HG03039 (cell line): ENCODE data around the gene SERPINE2.
A peak's percentile ranks its signal among the peaks of the same experiment; 100 is the strongest.
"Not testable (repeated sequence)": the region's sequence is repeated elsewhere in the genome, so short reads cannot be mapped to it uniquely, and the experiment has no call there.

Experiments used
- ATAC-seq: cut with Tn5 transposase; IDR thresholded peaks from one replicate; pipeline ENCODE4 v1.9.1; 2021; ENCODE audit warnings: mild to moderate bottlenecking, moderate library complexity; ENCODE audit not compliant: unreplicated experiment

The SERPINE2 gene

DNA sequence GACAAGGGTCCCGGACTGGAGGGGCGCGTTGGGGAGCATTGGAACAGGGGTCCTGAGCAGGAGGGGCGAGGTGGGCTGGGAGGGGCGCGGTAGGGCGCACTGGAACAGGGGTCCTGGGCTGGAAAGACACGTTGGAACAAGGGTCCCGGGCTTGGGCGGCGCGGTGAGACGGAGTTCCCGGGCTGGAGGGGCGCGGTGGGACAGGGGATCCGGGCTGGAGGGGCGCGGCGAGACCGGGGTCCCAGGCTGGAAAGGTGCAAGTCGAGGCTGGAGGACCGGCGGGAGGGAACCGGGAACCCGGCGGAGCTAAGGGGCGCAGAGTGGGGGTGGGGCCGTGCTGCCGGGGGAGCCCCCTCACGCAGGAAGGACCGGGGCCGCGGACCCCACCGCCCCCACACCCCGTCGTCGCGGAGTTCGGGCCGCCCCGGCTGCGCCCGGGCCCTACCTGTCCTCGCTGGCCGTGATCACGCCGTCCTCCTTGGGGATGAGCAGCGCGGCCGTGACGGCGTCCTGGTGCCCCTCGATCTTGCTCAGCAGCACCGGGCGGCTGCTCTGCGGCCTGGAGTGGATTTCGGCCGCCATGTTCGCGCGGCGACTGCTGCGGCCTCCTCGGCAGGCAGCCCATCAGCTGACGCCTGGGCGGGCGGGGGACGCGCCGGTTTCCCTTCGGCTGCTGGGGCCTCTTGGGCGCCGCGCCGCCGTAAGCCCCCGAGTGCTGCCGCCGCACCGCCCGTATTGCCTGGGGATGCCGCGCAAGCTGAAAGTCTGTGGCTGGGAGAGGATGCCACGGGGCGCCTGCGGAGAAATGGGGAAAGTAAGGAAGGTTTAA lies 94.2 kb downstream of the SERPINE2 start, which contains the start of gene WDFY1:
TSS of gene WDFY1 (minus strand) at position 633 of the 829 bp plus-strand sequence. CDS start at position 582, 51 bp downstream.
- peak; percentile 76 for ATAC-seq

- ATAC-seq = no peak
Measured at GRCh38 chr2:223944166-223944702, 94.9 kb downstream of the SERPINE2 start.

DNA sequence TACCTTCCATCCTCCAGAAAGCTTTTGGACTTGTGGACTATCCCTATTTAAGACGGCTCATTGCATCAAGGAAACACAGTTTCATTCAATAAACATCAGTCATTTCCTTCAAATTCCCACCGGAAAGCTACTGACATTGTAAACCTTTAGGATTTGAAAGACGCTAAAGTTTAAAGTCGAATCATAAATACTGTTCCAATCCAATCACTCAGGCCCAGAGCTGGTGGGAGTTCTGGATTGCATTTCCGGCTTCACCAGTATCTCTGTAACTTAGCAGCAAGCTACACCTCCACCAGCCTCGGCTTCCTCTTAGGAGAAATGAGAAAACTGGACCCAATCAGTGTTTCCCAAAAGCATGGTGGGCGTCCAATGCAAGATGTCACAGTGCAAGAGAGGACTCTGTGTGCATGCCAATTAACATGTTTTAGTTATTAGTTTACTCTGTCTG lies 95.5 kb downstream of the SERPINE2 start:
- no peak for ATAC-seq

- ATAC-seq = no peak
Measured at GRCh38 chr2:223943135-223943534, 96.0 kb downstream of the SERPINE2 start.

DNA sequence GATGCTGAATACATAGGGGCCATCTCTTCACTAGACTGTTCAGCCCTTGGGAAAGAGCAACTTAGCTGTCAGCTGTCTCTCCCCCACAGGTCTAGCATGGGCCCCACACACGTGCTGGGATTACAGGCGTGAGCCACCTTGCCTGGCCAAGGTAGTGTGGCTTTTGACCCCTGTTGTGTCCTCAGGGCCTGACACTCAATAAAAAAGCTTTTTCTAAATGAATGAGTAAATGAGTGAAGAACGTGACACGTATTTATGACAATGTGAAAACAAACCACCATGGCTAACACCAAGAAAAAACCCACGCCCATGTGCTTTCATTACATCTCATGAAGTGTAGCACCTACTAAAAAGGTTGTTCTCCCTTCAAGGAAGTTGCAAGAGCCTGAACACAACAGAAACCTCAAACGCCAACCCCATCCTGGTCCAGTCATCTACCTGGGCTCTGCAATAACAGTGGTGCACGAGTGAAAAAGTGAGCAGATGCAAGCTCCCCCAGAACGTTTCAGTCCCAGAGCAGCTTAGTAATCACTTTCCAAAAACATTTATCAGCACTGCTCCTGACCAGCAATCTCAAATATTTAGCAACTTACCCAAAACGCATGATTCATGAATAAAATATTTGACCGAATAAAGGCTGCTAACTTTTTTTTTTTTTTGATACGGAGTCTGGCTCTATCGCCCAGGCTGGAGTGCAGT lies 97.4 kb downstream of the SERPINE2 start:
- ATAC-seq = peak; percentile 52

DNA sequence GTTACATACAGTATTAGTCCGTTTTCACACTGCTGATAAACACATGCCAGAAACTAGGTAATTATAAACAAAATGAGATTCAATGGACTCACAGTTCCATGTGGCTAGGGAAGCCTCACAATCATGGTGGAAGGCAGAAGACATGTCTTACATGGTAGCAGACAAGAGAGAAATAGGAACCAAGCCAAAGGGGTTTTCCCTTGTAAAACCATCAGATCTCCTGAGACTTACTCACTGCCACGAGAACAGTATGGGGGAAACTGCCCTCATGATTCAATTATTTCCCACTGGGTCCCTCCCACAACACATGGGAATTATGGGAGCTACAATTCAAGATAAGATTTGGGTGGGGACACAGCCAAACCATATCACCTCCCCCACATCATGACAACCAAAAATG lies 99.6 kb downstream of the SERPINE2 start:
- not testable (repeated sequence) for ATAC-seq

- ATAC-seq = no peak
Measured at GRCh38 chr2:223937535-223937934, 101.6 kb downstream of the SERPINE2 start.

DNA sequence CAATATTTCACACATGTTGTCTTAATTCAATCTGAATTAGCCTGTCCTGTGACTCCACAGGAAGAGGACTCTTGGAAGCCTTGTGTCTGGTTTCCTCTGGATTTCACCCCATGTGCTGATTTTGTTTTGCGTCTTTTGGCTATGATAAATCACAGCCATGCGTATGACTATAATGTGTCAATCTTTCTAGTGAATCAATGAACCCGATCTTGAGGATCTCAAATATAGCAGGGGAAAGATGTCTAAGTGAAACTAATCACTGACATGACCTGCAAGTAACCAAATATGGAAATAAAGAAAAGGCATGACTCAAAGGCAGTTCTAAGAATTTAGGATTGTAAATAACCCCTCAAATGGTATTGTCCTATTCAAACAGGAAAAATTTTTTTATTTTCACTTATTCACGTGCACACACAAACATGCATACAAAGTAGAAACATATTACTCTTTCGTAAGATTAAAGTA lies 102.2 kb downstream of the SERPINE2 start:
- ATAC-seq = no peak

DNA sequence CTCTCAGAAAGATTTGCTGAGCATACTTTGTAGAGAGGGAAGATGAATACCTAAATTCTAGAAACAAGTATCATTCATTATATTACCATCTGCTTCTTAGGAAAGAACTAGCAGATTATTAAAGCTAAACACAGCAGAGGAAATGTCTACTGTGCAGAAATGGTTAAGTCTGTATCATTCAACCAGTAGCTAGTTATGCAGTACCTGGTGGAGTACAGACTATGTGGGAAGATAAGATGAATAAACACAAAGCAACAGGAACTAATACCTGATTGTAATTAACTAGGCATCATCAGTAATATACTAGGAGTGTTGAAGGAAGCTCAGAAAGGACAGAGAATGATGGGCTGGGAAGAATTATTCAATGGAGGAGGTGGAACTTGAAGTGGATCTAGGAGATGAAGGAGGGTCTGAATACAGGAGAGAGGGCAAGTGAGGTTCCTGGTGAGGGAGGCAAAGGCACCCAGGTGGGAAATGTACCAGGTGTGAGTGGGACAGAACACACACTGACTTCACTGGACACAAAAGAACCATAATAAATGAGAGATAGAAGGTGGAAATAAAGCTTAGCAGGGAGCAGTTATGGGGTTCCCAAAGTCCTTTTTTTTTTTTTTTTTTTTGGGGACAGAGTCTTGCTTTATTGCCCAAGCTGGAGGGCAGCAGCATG lies 103.5 kb downstream of the SERPINE2 start:
- no peak for ATAC-seq

DNA sequence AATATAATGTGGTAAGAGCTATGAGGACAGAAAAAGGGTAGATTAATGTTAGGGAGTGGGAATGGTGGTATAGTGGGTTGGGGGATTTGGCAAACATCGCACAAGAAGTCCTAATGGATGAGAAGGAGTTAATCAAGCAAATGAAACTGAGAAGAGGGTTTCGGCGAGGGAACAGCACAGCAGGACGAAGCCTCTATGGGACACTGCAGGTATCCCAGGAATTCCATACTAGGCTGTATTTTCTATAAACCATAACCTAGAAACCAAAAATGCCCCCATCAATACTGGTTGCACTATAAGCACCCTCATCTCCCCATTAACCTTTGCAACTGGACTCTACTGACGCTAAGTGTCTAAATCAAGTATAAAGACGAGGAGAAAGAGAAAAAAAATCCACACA lies 104.2 kb downstream of the SERPINE2 start:
- ATAC-seq = no peak

DNA sequence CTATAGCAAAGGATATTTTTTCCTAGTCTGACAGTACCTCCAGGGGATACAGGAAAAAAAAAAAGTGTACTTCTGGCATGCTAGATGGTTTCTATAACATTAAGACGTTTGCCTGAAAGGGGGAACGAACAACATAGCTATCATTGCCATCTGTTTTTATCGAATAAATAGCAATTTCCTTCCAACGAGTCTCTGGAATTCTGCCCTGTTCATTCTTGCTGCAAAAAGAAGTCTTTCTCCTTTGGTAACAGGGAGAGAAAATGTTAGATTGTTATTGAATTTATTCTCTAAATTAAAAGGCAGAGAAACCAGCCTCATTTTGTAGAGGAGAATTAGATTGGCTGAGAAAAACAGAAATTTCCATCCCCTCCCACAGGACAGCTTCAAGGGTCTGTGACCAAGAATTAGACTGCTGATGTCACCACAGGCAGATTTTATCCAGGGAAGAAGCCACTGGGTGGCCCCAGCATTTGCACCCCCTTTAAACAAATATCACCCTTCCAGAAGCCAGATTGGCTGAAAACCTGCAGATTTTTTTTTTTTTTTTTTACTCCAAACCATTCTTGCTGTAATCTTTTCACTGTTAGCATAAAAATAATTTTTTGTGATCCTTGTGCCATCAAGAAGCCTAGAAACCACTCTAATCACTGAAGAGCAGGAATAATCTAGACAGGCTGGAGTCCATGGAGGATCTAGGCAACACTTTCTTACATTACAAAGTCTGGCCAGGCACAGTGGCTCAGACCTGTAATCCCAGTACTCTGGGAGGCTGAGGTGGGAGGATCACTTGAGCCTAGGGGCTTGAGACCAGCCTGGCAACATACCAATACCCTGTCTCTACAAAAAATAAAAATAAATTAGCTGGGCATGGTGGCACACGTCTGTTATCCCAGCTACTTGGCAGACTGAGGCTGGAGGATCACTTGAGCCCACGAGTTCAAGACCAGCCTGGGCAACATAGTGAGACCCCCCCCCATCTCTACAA lies 106.0 kb downstream of the SERPINE2 start:
- no peak for ATAC-seq

DNA sequence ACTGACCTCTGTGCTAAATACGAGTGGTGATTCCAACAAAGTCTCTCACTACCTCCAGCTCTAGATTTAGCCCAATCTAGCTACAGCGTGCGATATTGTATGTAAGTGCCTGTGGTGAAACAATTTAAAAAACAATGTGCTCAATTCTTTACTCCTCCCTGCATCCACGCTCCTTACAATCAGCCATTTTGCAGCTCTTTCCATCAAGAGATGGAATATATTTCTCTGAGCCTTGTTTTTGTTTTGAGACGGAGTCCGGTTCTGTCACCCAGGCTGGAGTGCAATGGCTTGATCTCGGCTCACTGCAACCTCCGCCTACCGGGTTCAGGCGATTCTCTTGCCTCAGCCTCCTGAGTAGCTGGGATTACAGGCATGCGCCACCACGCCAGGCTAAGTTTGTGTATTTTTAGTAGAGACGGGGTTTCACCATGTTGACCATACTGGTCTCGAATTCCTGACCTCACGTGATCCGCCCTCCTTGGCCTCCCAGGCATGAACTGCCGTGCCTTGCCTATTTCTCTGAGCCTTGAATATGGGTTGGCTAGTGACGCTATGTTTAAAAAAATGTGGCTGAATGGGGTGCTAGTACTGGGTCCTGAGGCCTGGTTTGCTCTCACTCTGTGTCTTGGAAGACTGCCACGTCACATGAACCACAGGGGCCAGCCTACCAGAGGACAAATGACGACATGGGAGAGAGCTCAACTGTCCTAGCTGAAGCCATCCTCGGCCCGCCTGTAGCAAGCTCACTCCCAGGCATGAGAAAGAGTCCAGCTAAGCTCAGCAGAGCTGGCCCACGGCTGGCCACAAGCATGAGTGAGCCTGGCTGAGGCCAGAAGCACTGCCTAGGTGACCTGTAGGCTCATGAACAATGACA lies 108.7 kb downstream of the SERPINE2 start:
- ATAC-seq = no peak

DNA sequence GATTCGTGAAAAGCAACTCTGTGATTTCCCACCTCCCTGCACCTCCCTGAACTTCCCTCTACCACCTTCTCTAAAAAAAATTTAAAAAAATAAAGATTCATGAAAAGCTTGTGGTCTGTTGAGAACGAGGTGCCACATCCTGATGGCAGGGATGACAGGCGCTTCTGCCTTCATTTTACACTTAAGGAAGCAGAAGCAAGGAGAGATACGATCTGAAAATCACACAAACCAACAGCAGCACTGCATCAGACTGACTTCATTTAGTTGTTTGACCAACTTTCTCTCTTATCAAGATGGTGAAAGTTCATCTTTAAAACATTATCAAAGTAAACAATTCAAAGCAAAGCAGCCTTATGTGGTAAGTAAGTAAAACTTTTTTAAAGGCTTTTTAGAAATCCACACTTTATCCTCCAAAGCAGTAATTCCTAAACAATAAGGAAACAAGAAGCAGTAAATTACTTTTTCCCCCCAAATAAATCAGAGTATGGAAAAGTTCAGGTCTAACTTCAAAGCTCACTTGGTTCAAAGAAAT lies 109.4 kb downstream of the SERPINE2 start:
- ATAC-seq = no peak

DNA sequence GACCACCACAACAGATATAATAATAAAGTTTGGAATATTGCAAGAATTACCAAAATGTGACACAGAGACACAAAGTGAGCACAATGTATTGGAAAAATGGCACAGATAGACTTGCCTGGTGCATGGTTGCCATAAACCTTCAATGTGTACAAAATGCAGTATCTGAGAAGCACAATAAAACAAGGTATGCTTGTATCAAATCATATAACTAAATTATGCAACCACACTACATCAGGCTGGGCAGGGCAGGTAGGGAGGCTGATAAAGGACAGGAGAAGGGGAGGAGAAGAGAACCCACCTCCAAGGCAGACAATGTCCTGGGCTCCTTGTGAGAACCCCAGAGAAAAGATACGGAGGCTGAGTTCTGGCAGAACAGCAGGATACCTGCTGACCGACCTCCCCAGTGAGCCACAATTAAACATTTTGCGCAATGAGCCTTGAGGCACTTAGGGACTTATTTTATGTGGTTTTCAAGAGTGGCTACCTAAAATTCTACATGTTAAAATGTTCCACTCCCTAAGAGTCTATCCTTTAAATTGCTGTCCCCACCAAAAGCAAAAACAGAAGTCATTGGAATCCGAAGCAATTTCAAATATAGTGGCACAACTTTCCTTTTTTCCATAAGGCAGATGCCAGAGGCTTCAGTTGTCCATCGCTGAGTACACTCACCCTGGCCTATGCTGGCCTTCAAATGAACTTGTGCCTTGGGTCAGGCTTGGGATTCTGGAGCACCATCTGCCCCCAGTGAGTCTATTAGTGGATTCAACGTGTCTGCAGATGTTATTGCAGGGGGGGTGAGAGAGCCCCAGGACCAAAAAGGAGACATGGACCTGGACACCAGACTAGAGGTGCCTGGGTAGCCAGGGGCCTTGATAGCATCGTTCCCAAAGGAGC lies 110.7 kb downstream of the SERPINE2 start:
- ATAC-seq = no peak

DNA sequence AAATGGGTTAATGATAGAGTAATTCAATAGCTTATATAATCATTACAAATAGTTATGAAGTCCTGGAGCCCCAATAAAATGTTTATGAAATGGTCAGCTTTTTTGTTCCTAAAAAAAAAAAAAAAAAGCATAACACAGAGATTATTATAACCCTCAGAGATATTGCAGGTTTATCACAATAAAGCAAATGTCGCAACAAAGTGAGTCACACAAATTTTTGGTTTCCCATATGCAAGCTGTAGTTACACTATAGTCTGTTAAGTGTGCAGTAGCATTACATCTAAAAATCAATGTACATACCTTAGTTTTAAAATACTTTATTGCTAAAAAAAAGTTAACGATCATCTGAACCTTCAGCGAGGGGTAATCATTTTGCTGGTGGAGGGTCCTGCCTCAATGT lies 114.0 kb downstream of the SERPINE2 start:
- no peak for ATAC-seq
